Astrocyte of the hippocampus (primary cell): Measurements from ENCODE around the gene YY2.
"Not testable (repeated sequence)": the region's sequence is repeated elsewhere in the genome, so short reads cannot be mapped to it uniquely, and the experiment has no call there.

Experiments
- DNase-seq: peaks from one replicate; pipeline ENCODE4 v3.0.0; 2011; ENCODE audit warnings: low read depth, low spot score

Gene YY2

GRCh38 chrX:21874182-21874581 is 18.4 kb downstream of the YY2 start:
- not testable (repeated sequence) for DNase-seq

GRCh38 chrX:21875013-21875412 is 19.2 kb downstream of the YY2 start:
- DNase-seq: peak; percentile 29

- no peak for DNase-seq
Measured at GRCh38 chrX:21881881-21882574, 26.2 kb downstream of the YY2 start.

DNA sequence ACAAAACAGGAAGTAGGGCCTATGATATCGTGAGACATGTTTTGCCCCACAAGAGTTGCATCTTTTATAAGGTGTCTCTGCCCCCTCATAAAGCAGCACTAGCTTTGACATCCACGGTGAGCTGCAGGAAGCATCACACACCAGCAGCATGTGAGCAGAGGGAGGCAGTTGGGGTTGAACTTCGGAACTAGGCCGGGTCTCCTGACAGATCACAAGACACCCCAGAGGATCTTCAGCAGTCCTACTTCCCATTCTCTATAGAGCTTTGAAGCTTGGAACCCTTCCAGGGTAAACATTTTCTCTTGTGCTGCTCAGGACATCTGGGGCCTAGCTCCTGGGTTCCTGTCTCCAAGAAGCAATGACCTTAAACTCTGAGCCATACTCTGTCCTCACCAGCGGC is 27.5 kb downstream of the YY2 start:
- DNase-seq: no peak

- DNase-seq: peak; percentile 46
Measured at GRCh38 chrX:21885568-21885967, 29.8 kb downstream of the YY2 start.

DNA sequence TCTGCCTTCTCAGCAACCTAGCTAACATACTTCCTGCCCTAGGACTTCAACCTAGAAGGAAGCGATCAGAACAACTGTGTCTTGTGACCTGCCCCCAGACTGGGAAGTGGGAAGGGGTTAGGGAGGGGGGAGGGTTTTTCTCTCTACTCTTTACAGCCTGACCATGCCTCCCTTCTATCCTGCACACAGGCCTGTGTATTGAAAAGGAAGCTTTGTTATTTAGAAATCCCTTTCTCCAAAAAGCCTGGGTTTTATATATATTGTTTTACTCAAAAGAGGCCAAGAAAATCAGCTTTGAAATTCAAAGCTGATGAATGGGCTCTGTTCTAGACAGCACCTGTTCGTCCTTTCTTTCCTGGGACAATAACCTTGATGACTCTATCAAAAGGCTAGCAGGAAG is 49.5 kb downstream of the YY2 start:
- DNase-seq: no peak

- DNase-seq: peak; percentile 13
Measured at GRCh38 chrX:21905953-21906352, 50.2 kb downstream of the YY2 start.

GRCh38 chrX:21907260-21907659 is 51.5 kb downstream of the YY2 start:
- DNase-seq: peak; percentile 61
